K562 (cell line): ENCODE results near the gene DNAH17. TPM values are rescaled to one million over a fixed set of nuclear protein-coding genes. Genes with fewer than 3 reads are reported as not detected.

Experiments
- ATAC-seq: fragments of 200-7000 bp; cut with Tn5 transposase; 3 replicates; pipeline ENCODE4 v1.9.1; 2020; ENCODE audit warnings: moderate library complexity
- BruUV-seq: library from RNA; stranded (reverse); fragments of 400-500 nt; replicated peaks from 2 replicates; lab custom pipeline; 2021; lab: Mats Ljungman, UMichigan
- CTCF ChIA-PET: fragments of 300-600 bp; formaldehyde crosslinking; extraction: SDS; loops from one replicate; lab custom pipeline; 2021; ENCODE audit warnings: low intra/inter-chr PET ratio; lab: Yijun Ruan, JAX
- POLR2A ChIA-PET: fragments of 300-600, 350-650 bp; sonication (Branson Sonifier 250); formaldehyde crosslinking; extraction: SDS; loops from one replicate; lab custom pipeline; 2021; ENCODE audit warnings: antibody characterized with exemption, inconsistent platforms; lab: Yijun Ruan, JAX
- DNase-seq, 4 experiments: peaks; one replicate each; pipeline versions ENCODE4 v3.0.0 to v3.0.0-alpha.2; 2011 to 2018; ENCODE audit warnings: low spot score in 3 of 4, mixed read lengths in 3 of 4; ENCODE audit errors: extremely low read depth in 1 of 4
- FAIRE-seq: peaks from 2 replicates; lab custom pipeline; 2011; peaks lifted over from hg19 to GRCh38; lab: Jason Lieb, UNC
- H2AFZ ChIP-seq: 2 replicates; pipeline ENCODE4 v1.6.0; 2011; ENCODE audit warnings: low read depth, low read length, control low read depth, inconsistent platforms
- H3K27ac ChIP-seq: fragments of 200-600 bp; 3 replicates; pipeline ENCODE4 v1.8.0; 2011; ENCODE audit warnings: low read depth, mild to moderate bottlenecking, control low read depth, inconsistent platforms, low read length, moderate library complexity, mixed read lengths; ENCODE audit errors: extremely low read depth
- H3K27me3 ChIP-seq, 2 experiments: fragments of 300-600 bp in 1 of 2; 2 replicates in 1 of 2; 3 replicates in 1 of 2; pipeline versions ENCODE4 v1.6.0 to v1.8.0; 2011; ENCODE audit warnings: inconsistent platforms in 2 of 2, low read length in 2 of 2, mild to moderate bottlenecking in 1 of 2, mixed read lengths in 1 of 2, moderate library complexity in 1 of 2; ENCODE audit not compliant: control insufficient read depth in 2 of 2, insufficient read depth in 2 of 2
- H3K36me3 ChIP-seq: fragments of 300-600 bp; 3 replicates; pipeline ENCODE4 v1.8.0; 2011; ENCODE audit warnings: mild to moderate bottlenecking, low read length, inconsistent platforms; ENCODE audit not compliant: control insufficient read depth, insufficient read depth
- H3K4me1 ChIP-seq, 2 experiments: fragments of 200-600 bp in 1 of 2; replicated peaks in 1 of 2; 2 replicates in 1 of 2; 3 replicates in 1 of 2; pipeline versions ENCODE4 v1.5.1 to v1.8.0; 2011; ENCODE audit warnings: inconsistent platforms in 2 of 2, low read length in 2 of 2, mild to moderate bottlenecking in 1 of 2, mixed read lengths in 1 of 2, moderate library complexity in 1 of 2; ENCODE audit not compliant: control insufficient read depth in 2 of 2, insufficient read depth in 2 of 2
- H3K4me2 ChIP-seq: 2 replicates; pipeline ENCODE4 v1.6.1; 2011; ENCODE audit warnings: low read length, control low read depth, inconsistent platforms, mixed read lengths; ENCODE audit not compliant: insufficient read depth
- H3K4me3 ChIP-seq: fragments of 200-600 bp; sonication (generic), shearing (Covaris generic); 2 replicates; pipeline ENCODE4 v1.5.1; 2016; ENCODE audit warnings: control low read depth, inconsistent platforms
- H3K79me2 ChIP-seq: fragments of 200-600 bp; 3 replicates; pipeline ENCODE4 v1.8.0; 2011; ENCODE audit warnings: low read length, inconsistent platforms; ENCODE audit not compliant: control insufficient read depth, insufficient read depth
- H3K9ac ChIP-seq, 2 experiments: 2 replicates each; pipeline versions ENCODE4 v1.6.0 to v1.6.1; 2011; ENCODE audit warnings: low read depth in 2 of 2, low read length in 2 of 2, control low read depth in 1 of 2, inconsistent platforms in 1 of 2, mild to moderate bottlenecking in 1 of 2, mixed read lengths in 1 of 2; ENCODE audit not compliant: insufficient read depth in 1 of 2
- H3K9me1 ChIP-seq: one replicate; pipeline ENCODE4 v1.6.0; 2011; ENCODE audit warnings: inconsistent platforms, mild to moderate bottlenecking, low read length, moderate library complexity; ENCODE audit not compliant: control insufficient read depth, insufficient read depth
- H3K9me3 ChIP-seq: replicated peaks from 2 replicates; pipeline ENCODE4 v1.5.1; 2011; ENCODE audit warnings: low read depth, low read length, inconsistent platforms; ENCODE audit not compliant: control insufficient read depth, insufficient read depth
- H4K20me1 ChIP-seq: replicated peaks from 2 replicates; pipeline ENCODE4 v1.6.1; 2011; ENCODE audit warnings: low read length, inconsistent platforms, mixed read lengths; ENCODE audit not compliant: control insufficient read depth, insufficient read depth
- COPS2 ChIP-seq: fragments of 450-650 bp; conservative IDR thresholded peaks from 2 replicates; pipeline ENCODE4 v1.6.1; 2016; ENCODE audit warnings: mild to moderate bottlenecking, moderate library complexity
- CTBP1 ChIP-seq: fragments of 450-650 bp; IDR thresholded peaks from 2 replicates; pipeline ENCODE4 v1.6.1; 2016; ENCODE audit warnings: borderline replicate concordance
- TAF1 ChIP-seq: IDR thresholded peaks from 2 replicates; pipeline ENCODE4 v1.6.1; 2011; ENCODE audit warnings: mild to moderate bottlenecking, low read length, moderate library complexity; ENCODE audit not compliant: insufficient read depth, control insufficient read depth, severe bottlenecking; ENCODE audit errors: extremely low read depth
- XRCC3 ChIP-seq: fragments of 450-650 bp; IDR thresholded peaks from 2 replicates; pipeline ENCODE4 v1.6.1; 2017; ENCODE audit warnings: mild to moderate bottlenecking, moderate library complexity
- ZNF717 ChIP-seq: fragments of 250-450 bp; sonication (Bioruptor Pico); IDR thresholded peaks from 2 replicates; pipeline ENCODE4 v1.5.0; 2021
- ZNF785 ChIP-seq: fragments of 250-450 bp; sonication (Bioruptor Pico); IDR thresholded peaks from 2 replicates; pipeline ENCODE4 v1.4.0; 2020; ENCODE audit warnings: mild to moderate bottlenecking
- WGBS: fragments of 100-300 bp; shearing (Covaris generic); methylation state at CpG from one replicate; pipeline ENCODE4 v1.1.6; 2016; ENCODE audit warnings: low coverage, mixed read lengths; ENCODE audit not compliant: insufficient coverage; ENCODE audit errors: missing lambda C conversion rate; 5-methylcytosine and 5-hydroxymethylcytosine counted together
- in situ Hi-C: fragments of 300-500 bp; cut with MboI; formaldehyde crosslinking; loops from 4 replicates; pipeline ENCODE4 v1.15.0; 2018; ENCODE audit warnings: inconsistent platforms, mixed read lengths
- intact Hi-C: fragments of 100-400 bp; cut with micrococcal nuclease; formaldehyde crosslinking; loops from 2 replicates; pipeline ENCODE4 v1.14.2; 2022
- polyA plus RNA-seq, 8 experiments: library from polyadenylated mRNA; depleted of rRNA in 4 of 8; stranded (reverse) in 5 of 8; unstranded in 3 of 8; fragments of >200 nt; fragmentation: Nextera tagmentation in 2 of 8; fragmentation: Illumina TruSeq in 1 of 8; extraction: Ambion mirVana in 2 of 8; extraction: Trizol in 1 of 8; gene quantifications; 2 replicates each; pipeline versions ENCODE4 v1.2.1 to v1.2.3, GENCODE V29; 2011 to 2014; ENCODE audit warnings: inconsistent platforms in 1 of 8, missing spikeins in 1 of 8
- total RNA-seq, 7 experiments: library from RNA; depleted of rRNA in 6 of 7; stranded (reverse); fragments of >200 nt in 6 of 7; fragmentation: Illumina TruSeq in 2 of 7; extraction: Trizol in 2 of 7; gene quantifications; 2 replicates each; pipeline versions ENCODE4 v1.2.1 to v1.2.3, GENCODE V29; 2011 to 2021; ENCODE audit warnings: low replicate concordance in 1 of 7

DNAH17 gene
- total and polyA plus RNA-seq, 9 of the 15 experiments (the other 6 are each of a cell fraction or from before 2014, with no cell fraction given) = under 0.01 to 0.06 (median 0.03) TPM; not detected in 5

DNA sequence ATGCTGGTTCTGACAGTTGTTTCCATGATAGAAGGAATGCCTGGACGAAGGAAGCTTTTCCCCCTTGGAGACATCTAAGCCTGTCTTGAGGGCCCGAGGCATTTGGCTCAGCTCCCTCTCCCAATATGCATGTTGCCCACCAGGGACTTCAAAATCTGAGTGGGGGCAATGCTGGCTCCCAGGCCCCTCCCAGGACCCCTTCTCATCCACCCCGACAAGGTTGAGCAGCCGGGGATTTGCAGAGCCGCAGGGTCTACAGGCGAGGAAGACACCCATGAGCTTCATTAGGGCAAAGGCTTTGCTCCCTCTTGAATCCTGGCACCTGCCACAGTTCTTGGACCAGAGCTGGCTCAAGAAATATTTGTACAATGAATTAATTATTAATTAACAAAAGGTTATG lies 25.1 kb upstream of the DNAH17 start:
- Histone ChIP-seq H3K27me3 (peaks cover 15 to 43% of the 10 kb centered on the region in 2 experiments; a peak in 3 of 5 replicates), H2AFZ (no peak overlapping the region), H3K36me3 (no peaks in the 10 kb centered on the region), H3K4me3 (no peak overlapping the region), H3K4me1 (no peaks in the 10 kb centered on the region; a peak in 2 of 5 replicates), H4K20me1 (peaks cover 5% of the 10 kb centered on the region; the same call in 1 of the 2 replicates), H3K79me2 (no peaks in the 10 kb centered on the region), H3K4me2 (no peak overlapping the region), H3K9me3 (no peaks in the 10 kb centered on the region), H3K9ac (no peak overlapping the region), H3K27ac (no peak overlapping the region), H3K9me1 (no peaks in the 10 kb centered on the region)
- no peak for ATAC-seq
- intact Hi-C loops (no loop called here), in situ Hi-C loops (no loop called here)
- no peak for DNase-seq
- ChIA-PET CTCF (no interaction called here), POLR2A (interaction anchor here (1.6 kb wide), 1 partner anchor 9 kb away, joined by 7 read pairs; no protein-coding TSS in a partner anchor)
- TF ChIP-seq XRCC3 = no peak
- no peak for TF ChIP-seq CTBP1
- BruUV-seq = no TSS peak
- no peak for FAIRE-seq
- WGBS = 4% methylated on average over 6 of the region's 6 CpGs

GRCh38 chr17:78601577-78602190 lies 24.5 kb upstream of the DNAH17 start:
- no peak for DNase-seq
- no peaks in the 10 kb centered on the region for H3K79me2 ChIP-seq
- in situ Hi-C loops = no loop called here
- H3K4me3 ChIP-seq = no peak overlapping the region
- H4K20me1 ChIP-seq = peaks cover 5% of the 10 kb centered on the region; the same call in 1 of the 2 replicates
- no peaks in the 10 kb centered on the region for H3K9me3 ChIP-seq
- H3K27ac ChIP-seq = no peak overlapping the region
- H3K27me3 ChIP-seq = peaks cover 15 to 41% of the 10 kb centered on the region in 2 experiments; a peak in 3 of 5 replicates
- ATAC-seq = no peak
- no peak overlapping the region for H3K4me2 ChIP-seq
- TF ChIP-seq ZNF785 (CRISPR knock-in tag) = no peak
- no peak for TF ChIP-seq ZNF717 (CRISPR knock-in tag)
- TF ChIP-seq TAF1 = no peak
- TF ChIP-seq COPS2 = no peak
- TF ChIP-seq, all 486 proteins: peak for 0
- 5% methylated on average over 9 of the region's 9 CpGs for WGBS
- FAIRE-seq = no peak
- ChIA-PET POLR2A (interaction anchor here (0.6 kb wide), 1 partner anchor 9 kb away, joined by 3 read pairs; no protein-coding TSS in a partner anchor), CTCF (no interaction called here)
- H3K36me3 ChIP-seq = no peaks in the 10 kb centered on the region
- H3K9me1 ChIP-seq = no peaks in the 10 kb centered on the region
- no peak overlapping the region for H2AFZ ChIP-seq
- no peaks in the 10 kb centered on the region; a peak in 2 of 5 replicates for H3K4me1 ChIP-seq
- no TSS peak for BruUV-seq
- intact Hi-C loops = no loop called here
- H3K9ac ChIP-seq = no peak overlapping the region
